DMS79 treated with DMSO at 0.1 percent for 48 hours (cell line): ENCODE results near the gene DHRSX.
"Not testable (repeated sequence)": the region's sequence is repeated elsewhere in the genome, so short reads cannot be mapped to it uniquely, and the experiment has no call there.

Experiments
- DNase-seq: peaks from one replicate; lab custom pipeline; 2025; lab: John Stamatoyannopoulos, UW

Gene DHRSX

DNA sequence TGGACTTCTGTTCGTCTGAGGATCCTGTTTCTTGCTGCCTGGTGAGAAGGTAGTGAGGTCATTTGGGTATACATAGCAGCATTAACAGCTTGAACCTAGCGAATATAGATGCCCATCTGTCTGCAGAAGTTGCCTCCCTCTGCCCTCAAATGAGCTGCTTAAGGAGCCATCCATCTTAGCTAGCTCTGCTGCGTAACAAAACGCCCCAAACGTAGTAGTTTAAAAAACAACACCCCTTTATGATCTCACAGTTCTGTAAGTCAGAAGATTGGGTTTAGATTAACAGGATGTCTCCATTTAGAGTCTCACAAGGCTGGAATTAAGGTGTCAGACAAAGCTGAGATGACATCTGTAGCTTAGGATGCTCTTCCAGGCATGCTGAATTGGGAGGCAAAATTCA lies 185.3 kb downstream of the DHRSX start:
- no peak for DNase-seq

DNA sequence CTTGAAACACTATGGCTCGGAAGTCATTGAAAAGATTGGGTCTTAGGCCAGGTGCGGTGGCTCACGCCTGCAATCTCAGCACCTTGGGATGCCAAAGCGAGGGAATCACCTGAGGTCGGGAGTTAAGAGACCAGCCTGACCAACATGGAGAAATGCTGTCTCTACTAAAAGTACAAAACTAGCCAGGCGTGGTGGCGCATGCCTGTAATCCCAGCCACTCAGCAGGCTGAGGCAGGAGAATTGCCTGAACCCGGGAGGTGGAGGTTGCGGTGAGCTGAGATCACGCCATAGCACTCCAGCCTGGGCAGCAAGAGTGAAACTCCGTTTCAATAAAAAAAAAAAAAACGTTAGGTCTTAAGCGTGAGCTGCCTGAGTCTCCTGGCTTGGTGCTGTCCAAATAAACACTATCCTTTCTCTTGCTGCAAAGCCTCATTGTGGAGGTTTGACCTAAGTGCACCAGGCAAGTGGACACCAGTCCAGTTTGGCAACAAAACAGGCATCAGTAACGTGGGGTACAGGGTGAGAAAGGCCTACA lies 185.9 kb downstream of the DHRSX start:
- no peak for DNase-seq

- no peak for DNase-seq
These were observed 186.7 kb downstream of the DHRSX start for GRCh38 chrX:2313864-2314640.

DNA sequence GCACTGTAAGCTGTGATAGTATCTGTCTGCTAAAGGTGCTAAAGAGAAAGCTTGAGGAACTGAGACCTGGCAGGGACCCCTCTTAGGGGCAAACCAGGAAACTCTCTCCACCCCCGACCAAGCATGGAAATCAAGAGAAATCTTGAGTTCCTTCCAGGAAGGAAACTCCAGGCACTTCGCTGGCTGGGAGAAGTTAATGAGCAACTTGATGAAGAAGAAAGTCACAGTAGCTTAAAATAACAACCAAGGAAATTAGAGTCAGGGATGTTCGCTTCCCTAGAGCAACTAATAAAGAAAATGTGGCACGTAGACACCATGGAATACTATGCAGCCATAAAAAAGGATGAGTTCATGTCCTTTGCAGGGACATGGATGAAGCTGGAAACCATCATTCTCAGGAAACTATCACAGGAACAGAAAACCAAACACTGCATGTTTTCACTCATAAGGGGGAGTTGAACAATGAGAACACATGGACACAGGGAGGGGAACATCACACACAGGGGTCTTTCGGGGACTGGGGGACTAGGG lies 188.7 kb downstream of the DHRSX start:
- DNase-seq, result not testable (repeated sequence)

- DNase-seq, result no peak
These were observed 189.3 kb downstream of the DHRSX start for GRCh38 chrX:2311501-2311900.

DNA sequence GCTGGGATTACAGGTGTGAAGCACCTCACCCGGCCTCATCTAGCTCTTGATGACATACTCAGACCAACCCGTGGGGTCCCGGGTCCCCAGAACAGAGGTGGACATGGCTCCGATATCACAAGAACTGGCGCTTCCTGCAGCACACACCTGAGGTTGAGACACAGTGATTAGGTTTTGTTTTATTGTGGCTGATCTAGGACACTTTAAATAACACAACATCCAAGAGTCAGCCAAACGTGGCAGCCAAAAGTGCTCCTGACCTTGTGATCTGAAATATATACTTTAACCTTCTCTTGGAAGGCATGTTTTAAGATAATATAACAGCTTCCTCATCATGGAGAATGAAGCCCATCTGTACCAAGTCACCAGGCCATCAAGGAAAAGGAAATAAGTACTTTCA lies 198.9 kb downstream of the DHRSX start:
- DNase-seq, result no peak

DNA sequence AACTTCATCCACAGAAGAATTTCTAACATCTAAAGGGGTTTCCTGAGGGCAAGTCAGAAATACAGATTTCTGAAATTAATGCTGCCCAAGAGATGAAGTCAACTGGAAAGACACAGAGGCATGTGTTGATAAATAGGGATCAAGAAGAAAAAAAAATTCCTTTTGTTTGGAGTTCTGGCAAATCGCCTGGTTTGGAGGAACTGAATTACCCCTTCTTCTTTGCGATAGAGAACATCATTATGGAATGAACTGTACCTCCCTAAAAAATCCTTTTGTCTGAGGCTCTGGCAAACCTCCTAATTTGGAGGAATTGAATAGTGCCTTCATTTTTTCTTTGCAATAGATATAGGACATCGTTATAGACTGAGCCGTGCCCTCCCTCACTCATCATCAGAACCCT lies 200.9 kb downstream of the DHRSX start:
- DNase-seq, result no peak

- no peak for DNase-seq
These were observed 214.0 kb downstream of the DHRSX start for GRCh38 chrX:2286731-2287130.

DNA sequence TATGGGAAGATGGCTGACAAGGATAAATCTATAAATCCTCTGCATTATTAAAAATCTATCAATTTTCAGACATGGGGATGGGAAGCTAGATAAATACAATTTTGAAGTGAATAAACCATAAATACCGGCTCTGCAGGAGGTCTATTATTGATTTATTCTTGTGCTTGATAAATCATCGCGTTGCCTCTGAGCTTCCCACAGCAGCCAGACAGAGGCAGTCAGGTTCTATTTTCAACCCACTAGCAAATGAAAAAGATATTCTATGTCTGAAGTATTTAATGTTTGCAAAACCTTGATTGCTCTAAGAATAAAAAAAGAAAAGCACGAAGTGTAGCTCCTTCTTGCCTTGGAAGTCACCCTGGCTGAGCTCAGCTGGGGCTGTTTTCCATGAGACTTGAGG lies 216.2 kb downstream of the DHRSX start:
- no peak for DNase-seq

- no peak for DNase-seq
These were observed 216.6 kb downstream of the DHRSX start for GRCh38 chrX:2284133-2284532.

DNA sequence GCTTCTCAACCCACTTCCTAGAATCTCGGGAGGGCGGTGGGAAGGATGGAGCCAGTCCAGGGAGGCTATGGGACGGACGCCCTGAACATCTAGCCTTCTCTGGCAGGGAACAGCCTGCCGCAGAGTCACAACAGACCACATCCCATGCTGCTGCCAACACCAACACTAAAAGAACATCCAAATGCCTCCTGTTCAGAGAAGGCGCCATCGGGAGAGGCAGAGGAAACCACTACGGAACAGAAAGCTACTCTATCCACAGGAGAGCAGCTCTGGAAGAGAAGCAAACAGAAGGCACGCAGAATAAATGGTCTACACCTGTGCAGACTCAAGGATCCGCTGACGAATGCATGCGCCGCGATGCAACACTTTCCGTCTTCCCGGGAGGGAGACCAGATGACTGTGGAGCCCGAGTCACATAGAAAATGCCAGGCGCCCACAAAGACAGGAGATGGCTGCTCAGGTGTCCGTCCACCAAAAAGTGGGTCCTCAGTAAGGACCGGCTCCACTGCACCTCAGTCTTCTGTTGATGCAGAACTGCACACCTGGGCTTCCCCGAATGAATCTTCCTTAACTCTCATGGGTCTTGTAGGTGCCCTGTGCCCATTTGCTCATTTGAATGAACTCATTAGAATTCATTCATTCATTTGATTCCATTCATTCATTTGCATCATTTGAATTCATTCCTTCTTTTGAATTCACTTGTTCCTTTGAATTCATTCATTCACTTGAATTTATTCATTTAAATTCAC lies 217.5 kb downstream of the DHRSX start:
- DNase-seq, result no peak

GRCh38 chrX:2282490-2283090 lies 218.2 kb downstream of the DHRSX start:
- DNase-seq, result no peak

DNA sequence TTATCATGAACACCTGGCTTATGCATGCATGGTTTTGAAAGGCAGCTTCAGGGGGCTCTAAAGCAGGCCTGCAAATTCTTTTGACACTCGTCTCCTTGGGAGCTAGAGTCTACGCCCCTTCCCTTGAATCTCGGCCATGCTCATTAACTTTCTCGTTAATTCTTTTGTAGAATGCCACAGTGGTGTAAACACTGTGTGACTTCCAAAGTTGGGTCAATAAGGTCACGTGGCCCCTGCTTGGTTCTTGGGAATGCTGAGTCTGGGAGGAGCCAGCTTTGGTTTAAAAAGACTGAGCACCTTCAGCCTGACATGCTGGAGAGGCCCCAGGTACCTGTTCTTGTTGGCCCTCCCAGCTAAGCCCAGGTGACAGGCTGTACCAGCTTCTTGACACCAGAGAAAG lies 228.4 kb downstream of the DHRSX start:
- DNase-seq, result no peak

DNA sequence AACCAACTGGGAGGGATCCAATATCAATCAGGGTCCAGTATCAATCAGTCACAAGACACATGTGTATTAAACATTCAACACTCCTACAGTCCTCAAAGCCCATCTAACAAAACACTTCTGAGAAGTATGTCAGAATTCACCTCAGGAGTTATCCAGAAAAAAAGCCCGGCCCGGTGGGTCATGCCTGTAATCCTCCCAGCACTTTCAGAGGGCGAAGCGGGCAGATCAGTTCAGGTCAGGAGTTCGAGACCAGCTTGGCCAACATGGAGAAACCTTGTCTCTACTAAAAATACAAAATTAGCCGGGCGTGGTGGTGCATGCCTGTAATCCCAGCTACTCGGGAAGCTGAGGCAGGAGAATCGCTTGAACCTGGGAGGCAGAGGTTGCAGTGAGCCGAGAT lies 229.2 kb downstream of the DHRSX start:
- DNase-seq, result not testable (repeated sequence)

- DNase-seq, result not testable (repeated sequence)
These were observed 230.0 kb downstream of the DHRSX start for GRCh38 chrX:2270783-2271182.

- no peak for DNase-seq
These were observed 232.9 kb downstream of the DHRSX start for GRCh38 chrX:2267890-2268289.

DNA sequence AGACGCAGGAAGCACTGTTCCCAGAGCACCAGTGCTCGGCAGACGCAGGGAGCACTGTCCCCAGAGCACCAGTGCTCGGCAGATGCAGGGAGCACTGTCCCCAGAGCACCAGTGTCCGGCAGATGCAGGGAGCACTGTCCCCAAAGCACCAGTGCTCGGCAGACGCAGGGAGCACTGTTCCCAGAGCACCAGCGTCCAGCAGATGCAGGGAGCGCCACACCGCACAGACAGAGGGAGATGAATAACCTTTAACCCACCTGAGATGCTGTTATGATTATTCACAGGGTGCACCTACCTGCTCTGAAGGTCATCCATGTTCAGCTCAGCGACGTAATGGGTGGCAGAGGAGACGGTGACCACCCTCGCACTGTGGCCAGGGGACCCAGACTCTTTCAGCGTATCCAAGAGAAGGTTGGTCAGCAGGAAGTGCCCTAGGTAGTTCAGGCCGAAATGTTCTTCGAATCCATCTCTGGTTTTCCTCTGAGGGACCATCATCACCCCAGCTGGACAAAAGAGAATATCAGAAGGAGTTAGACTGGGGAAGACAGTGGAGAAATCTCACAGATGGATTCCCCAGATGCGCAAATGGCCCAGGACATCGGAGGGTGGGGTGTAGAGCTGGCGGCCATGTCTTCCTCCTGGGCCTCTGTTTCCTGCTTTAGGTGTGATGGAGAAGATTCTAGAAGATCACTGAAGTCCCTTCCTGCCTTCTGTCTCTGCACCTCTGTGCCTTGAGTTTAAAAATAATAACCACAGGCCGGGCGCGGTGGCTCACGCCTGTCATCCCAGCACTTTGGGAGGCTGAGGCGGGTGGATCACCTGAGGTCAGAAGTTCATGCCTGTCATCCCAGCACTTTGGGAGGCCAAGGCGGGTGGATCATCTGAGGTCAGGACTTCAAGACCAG lies 234.1 kb downstream of the DHRSX start:
- DNase-seq, result no peak

GRCh38 chrX:2265658-2266444 lies 234.9 kb downstream of the DHRSX start:
- not testable (repeated sequence) for DNase-seq

DNA sequence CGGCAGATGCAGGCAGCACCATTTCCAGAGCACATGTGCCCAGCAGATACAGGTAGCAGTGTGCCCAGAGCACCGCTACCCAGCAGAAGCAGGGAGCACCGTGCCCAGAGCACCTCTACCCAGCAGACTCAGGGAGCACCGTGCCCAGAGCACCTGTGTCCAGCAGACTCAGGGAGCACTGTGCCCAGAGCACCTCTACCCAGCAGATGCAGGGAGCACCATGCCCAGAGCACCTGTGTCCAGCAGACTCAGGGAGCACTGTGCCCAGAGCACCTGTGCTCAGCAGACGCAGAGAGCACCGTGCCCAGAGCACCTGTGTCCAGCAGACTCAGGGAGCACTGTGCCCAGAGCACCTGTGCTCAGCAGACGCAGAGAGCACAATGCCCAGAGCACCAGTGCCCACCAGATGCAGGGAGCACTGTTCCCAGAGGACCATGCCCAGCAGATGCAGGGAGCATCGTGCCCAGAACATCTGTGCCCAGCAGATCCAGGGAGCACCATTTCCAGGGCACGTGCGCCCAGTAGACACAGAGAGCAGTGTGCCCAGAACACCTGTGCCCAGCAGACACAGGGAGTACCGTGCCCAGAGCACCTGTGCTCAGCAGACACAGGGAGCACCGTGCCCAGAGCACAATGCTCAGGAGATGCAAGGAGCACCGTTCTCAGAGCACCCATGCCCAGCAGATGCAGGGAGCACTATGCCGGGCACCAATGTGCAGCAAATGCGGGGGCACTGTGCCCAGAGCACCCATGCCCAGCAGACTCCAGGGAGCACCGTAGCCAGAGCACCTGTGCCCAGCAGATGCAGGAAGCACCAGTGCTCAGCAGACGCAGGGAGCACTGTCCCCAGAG lies 236.4 kb downstream of the DHRSX start:
- DNase-seq, result no peak

GRCh38 chrX:2263203-2263602 lies 237.6 kb downstream of the DHRSX start:
- no peak for DNase-seq
